SK-N-SH (cell line): Measurements from ENCODE around the gene ABCC3.

Source experiments
- CTCF ChIP-seq: fragments of 200-600 bp; sonication (generic); IDR thresholded peaks from 2 replicates; pipeline ENCODE4 v1.6.1; 2017; ENCODE audit warnings: antibody characterized with exemption, mild to moderate bottlenecking, moderate library complexity
- EP300 ChIP-seq, 2 experiments: IDR thresholded peaks; 2 replicates each; pipeline versions ENCODE4 v1.4.0 to v1.6.1; 2012; ENCODE audit warnings: borderline replicate concordance in 1 of 2, low read depth in 1 of 2, low read length in 1 of 2
- EZH2phosphoT487 ChIP-seq: fragments of 200-600 bp; sonication (generic); IDR thresholded peaks from 2 replicates; pipeline ENCODE4 v1.6.1; 2017; ENCODE audit warnings: low read depth, mixed run types, mild to moderate bottlenecking, antibody characterized with exemption, moderate library complexity, borderline replicate concordance
- RAD21 ChIP-seq: IDR thresholded peaks from 2 replicates; pipeline ENCODE4 v1.6.1; 2012; ENCODE audit warnings: mild to moderate bottlenecking, low read length

DNA sequence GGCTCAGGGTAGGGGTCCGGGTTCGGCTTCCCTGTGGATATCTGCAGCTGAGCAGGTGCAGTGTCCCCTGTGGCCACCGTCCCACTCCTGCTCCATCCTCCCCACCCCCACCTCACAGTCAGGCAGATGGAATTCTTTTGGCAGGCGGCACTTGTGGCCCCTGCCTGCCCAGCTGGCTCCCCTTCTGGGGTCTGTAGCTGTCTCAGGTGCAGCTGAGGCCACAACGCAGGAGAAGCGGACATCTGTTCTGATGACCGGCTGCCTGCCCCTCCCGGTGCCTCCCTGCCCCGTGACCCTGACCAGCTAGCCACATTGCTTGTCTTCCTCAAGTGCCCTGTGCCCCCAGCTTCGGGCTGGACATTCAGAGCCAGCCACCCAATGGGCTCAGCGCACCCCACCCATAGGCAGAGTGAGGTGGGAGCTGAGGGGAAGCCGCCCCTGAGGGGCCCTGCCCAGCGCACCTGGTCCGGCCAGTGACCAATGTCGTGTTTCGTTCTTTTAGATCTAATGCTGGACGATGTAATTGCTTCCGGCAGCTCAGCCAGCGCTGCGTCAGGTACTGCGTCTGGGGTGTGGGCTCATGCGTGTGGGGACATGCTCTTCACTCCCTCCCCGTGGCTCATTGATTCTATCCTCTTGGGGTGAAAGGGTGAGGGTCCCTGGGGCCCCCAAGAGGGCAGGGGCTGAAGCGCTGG is 25.2 kb upstream of the ABCC3 start:
- TF ChIP-seq CTCF: no peak
- no peak for TF ChIP-seq EP300 (IDR thresholded peaks at IDR 0.05; ENCODE audit: borderline replicate concordance in 1 of 2, low read depth in 1 of 2, low read length in 1 of 2)
- TF ChIP-seq EZH2phosphoT487: no peak
- TF ChIP-seq RAD21: no peak
